ACC112 (cell line): ENCODE data around the gene CSK.

Source experiments
- H2AFZ ChIP-seq: fragments of 200-600 bp; sonication (generic); one replicate; pipeline ENCODE4 v1.6.0; 2017; ENCODE audit warnings: antibody characterized with exemption, low read length; ENCODE audit not compliant: unreplicated experiment
- H3K27ac ChIP-seq: fragments of 200-600 bp; sonication (generic); 2 replicates; pipeline ENCODE4 v1.5.1; 2014; ENCODE audit warnings: low read depth, mild to moderate bottlenecking, antibody characterized with exemption, low read length, moderate library complexity
- H3K27me3 ChIP-seq: fragments of 200-600 bp; sonication (generic); 2 replicates; pipeline ENCODE4 v1.6.1; 2014; ENCODE audit warnings: mild to moderate bottlenecking, antibody characterized with exemption, low read length, moderate library complexity, mixed read lengths; ENCODE audit not compliant: insufficient read depth
- H3K36me3 ChIP-seq: fragments of 200-600 bp; sonication (generic); 2 replicates; pipeline ENCODE4 v1.6.1; 2016; ENCODE audit warnings: mild to moderate bottlenecking, antibody characterized with exemption, low read length, moderate library complexity, mixed read lengths; ENCODE audit not compliant: insufficient read depth
- H3K4me1 ChIP-seq: fragments of 200-600 bp; sonication (generic); one replicate; pipeline ENCODE4 v1.6.1; 2016; ENCODE audit warnings: low read length, mixed read lengths; ENCODE audit not compliant: insufficient read depth, unreplicated experiment, control insufficient read depth
- H3K4me3 ChIP-seq: fragments of 200-600 bp; sonication (generic); 2 replicates; pipeline ENCODE4 v1.5.1; 2014; ENCODE audit warnings: mild to moderate bottlenecking, low read depth, low read length
- H3K79me2 ChIP-seq: fragments of 200-600 bp; sonication (generic); one replicate; pipeline ENCODE4 v1.6.0; 2016; ENCODE audit warnings: low read length; ENCODE audit not compliant: control insufficient read depth, unreplicated experiment, insufficient read depth

The CSK gene

DNA sequence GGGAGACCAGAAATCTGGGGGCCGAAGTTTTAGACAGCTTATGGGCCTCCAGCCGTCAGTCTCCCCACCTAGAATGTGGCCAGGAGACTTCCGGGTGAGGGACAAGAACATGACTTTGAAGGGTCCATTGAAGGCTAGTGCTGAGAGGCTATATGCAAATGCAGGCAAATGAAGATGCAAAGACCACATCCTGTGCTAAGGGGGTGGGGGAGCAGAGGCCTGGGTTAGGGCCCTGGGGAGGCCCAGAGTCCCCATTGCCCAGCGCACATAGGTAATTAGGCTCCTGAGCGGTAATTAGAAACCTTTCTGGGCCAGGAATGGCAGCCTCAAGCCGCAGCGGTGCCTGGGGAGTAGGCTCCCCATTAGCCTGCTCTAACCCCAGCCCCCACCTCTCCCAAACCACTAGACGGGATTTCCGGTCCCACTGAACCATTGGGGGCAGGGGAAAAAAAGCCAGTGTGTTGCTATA, 6.8 kb downstream of the CSK start:
- no peak overlapping the region for H2AFZ ChIP-seq
- H3K27me3 ChIP-seq, result no peaks in the 10 kb centered on the region
- peaks cover 69% of the 10 kb centered on the region for H3K4me1 ChIP-seq
- peaks cover 90% of the 10 kb centered on the region for H3K79me2 ChIP-seq
- H3K4me3 ChIP-seq, result no peak overlapping the region
- no peak overlapping the region for H3K27ac ChIP-seq
- H3K36me3 ChIP-seq, result no peaks in the 10 kb centered on the region

DNA sequence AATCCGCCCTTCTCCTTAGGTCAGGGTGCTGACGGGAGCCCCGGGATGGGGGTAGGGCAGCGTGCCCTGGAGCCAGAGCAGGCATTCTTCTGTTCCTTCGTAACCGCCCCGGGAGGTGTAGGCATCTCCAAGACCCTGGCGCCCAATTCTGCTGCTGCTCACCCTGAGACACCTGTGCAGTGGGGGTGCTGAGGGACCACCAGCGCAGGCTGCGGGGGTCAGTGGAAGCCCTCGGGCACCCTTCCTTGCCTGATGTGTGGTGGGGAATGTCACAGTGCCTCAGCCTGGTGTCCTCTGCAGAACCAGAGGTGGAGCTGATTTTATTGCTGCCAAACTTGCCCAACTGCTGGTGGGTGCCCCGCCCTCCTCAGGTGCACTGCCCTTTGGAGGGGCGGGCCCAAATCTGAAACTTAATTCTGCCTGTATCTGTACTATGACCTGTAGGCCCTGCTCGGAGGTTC, 7.3 kb downstream of the CSK start:
- peaks cover 88% of the 10 kb centered on the region for H3K79me2 ChIP-seq
- H3K4me3 ChIP-seq, result no peak overlapping the region
- peaks cover 64% of the 10 kb centered on the region for H3K4me1 ChIP-seq
- peak overlapping the region; percentile 75; the same call in 1 of the 2 replicates for H3K27ac ChIP-seq
- no peak overlapping the region for H2AFZ ChIP-seq
- H3K27me3 ChIP-seq, result no peaks in the 10 kb centered on the region
- no peaks in the 10 kb centered on the region for H3K36me3 ChIP-seq

DNA sequence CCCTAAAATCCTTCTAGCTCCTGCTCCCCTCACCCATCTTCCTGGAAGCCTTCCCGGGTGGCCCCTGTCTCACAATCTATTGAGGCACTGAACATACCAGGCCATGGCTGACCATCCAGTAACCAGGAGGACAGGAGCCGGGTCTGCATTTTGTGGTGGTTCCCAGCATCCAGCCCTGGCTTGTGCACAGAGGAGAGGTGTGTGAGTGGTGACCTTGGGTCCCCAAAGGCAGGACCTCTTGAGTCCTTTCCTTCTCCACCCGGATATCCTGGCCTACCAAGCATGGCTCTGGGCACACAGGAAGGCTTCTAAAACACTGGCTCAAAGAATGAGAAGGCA, 7.8 kb downstream of the CSK start:
- Histone ChIP-seq H3K27me3 (no peaks in the 10 kb centered on the region), H3K79me2 (peaks cover 88% of the 10 kb centered on the region), H3K36me3 (no peaks in the 10 kb centered on the region), H2AFZ (no peak overlapping the region), H3K4me1 (peaks cover 60% of the 10 kb centered on the region), H3K4me3 (no peak overlapping the region), H3K27ac (peak overlapping the region; percentile 75)

DNA sequence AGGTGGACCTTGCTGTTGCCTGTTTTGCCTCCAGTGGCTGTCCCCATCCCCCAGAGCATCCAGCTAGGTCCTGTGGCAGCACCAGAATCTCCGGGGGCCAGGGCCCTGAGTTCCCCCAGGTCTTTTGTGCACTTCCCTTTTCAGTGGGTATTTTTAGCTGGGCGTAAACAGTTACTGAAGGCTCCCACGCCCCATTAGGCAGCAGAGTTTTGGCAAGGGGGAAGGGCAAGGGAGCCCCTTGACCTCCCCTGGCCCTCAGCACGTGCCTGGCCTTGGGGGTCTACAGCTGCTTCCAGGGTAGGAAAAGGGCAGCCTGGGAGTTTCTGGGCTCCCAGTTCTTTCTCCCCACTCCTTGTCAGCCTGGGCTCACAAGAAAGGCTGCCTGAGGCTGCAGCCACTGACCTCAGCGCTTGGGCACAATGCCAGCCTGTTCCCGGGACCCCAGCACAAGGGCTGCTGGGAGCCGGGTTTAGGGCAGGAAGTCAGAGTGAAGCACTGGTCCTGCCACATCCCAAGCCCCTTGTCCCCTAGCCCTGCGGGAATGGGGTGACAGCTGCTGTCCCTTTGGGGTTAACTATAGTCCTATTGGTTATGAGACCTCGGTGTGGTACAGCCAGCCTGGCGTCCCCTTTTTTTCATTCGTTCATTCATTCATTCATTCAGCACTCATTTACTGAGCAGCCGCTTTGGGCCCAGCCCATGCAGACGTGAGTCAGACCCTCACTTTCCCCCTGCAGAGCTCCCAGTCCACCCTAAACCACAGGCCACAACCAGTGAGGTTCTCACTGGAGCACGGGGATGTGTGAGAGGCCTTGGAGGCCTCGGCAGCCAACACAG, 8.4 kb downstream of the CSK start:
- no peaks in the 10 kb centered on the region for H3K36me3 ChIP-seq
- no peak overlapping the region for H2AFZ ChIP-seq
- H3K27me3 ChIP-seq, result no peaks in the 10 kb centered on the region
- peaks cover 87% of the 10 kb centered on the region for H3K79me2 ChIP-seq
- peaks cover 54% of the 10 kb centered on the region for H3K4me1 ChIP-seq
- H3K27ac ChIP-seq, result peak overlapping the region; percentile 75
- H3K4me3 ChIP-seq, result no peak overlapping the region

DNA sequence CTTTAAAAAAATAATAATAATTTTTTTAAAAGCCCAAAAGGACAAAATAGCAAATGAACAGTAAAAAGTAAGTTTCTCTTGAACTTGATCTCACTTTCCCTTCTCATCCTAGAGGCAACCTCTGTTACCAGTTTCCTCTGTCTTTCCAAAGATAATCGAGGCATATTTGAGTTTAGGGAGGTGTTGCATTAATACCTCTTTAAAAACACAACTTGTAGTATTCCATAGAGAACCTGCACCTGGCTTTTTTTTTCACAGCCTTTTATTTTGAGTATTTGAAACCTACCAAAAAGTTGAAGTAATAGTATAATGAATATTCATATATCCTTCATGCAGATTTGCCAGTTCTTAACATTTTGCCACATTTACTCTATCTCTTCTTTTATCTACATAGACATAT, 9.1 kb downstream of the CSK start:
- peaks cover 52% of the 10 kb centered on the region for H3K4me1 ChIP-seq
- no peak overlapping the region for H3K4me3 ChIP-seq
- H3K79me2 ChIP-seq, result peaks cover 84% of the 10 kb centered on the region
- H3K27ac ChIP-seq, result peak overlapping the region; percentile 75
- H3K36me3 ChIP-seq, result no peaks in the 10 kb centered on the region
- H3K27me3 ChIP-seq, result no peaks in the 10 kb centered on the region
- no peak overlapping the region for H2AFZ ChIP-seq

DNA sequence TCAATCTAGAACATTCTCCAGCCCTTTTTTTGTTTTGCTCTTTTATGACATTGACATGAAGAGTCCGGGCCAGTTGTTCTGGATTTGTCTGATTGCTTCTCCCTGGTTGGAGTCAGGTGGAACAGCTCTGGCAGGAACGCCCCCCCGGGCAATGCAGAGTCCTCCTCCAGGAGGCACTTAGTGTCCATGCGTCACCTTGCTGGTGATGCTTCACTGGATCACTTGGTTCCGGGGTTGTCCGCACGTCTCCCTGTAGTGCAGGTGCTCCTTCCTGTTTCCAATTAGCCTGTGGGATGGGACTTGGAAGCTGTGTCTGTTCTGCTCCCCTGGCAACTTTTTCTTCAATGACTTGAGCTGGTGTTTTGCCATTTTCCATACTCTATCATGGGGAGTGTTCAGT, 9.8 kb downstream of the CSK start:
- Histone ChIP-seq H3K79me2 (peaks cover 81% of the 10 kb centered on the region), H2AFZ (no peak overlapping the region), H3K36me3 (no peaks in the 10 kb centered on the region), H3K27me3 (no peaks in the 10 kb centered on the region), H3K4me3 (no peak overlapping the region), H3K27ac (peak overlapping the region; percentile 75; the same call in 1 of the 2 replicates), H3K4me1 (peaks cover 47% of the 10 kb centered on the region)

GRCh38 chr15:74792227-74793016, 10.5 kb downstream of the CSK start:
- no peak overlapping the region for H3K4me3 ChIP-seq
- peaks cover 40% of the 10 kb centered on the region for H3K4me1 ChIP-seq
- no peak overlapping the region for H3K27ac ChIP-seq
- no peaks in the 10 kb centered on the region for H3K27me3 ChIP-seq
- H2AFZ ChIP-seq, result no peak overlapping the region
- H3K79me2 ChIP-seq, result peaks cover 74% of the 10 kb centered on the region
- no peaks in the 10 kb centered on the region for H3K36me3 ChIP-seq

DNA sequence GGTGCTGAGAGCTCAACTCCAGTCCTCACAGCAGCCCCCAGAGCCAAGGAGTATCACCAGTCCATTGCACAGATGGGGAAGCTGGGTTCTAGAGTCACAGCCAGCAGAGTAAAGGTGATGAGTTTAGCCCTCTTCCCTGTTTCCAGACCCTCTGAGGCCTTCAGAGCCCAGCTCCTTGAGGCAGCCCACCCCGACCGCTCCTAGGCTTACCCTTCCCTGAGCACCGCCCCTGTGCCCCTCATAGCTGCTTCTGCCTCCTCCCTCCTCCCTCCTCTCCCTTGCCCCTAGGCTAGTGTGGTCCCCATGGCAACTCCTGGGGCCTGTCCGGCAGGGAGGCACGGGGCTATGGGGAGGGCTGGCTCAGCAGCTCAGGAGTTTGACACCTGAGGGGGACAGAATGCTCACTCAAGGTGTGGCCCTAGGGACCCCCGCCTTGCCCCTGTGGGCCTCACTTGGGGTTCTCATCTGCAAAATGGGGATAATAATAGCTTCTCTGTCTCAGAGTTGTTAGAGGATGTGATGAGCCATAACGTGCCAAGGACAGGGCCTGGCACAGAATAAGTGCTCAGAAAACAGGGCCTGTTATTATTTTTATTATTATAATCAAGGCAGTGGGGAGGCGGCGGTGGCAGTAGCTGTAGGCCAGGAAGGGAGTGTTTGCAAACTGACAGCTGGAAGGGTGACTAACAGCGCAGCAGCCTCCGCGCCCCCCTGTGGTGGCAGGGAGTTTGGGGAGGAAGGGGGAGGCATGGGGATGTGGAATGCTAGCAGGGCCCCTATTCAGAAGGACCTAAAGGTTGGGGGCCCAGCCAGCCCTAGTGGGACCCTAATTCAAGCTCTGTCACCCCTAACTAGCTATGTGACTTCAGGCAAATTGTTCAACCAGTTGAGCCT, 11.5 kb downstream of the CSK start:
- Histone ChIP-seq H3K27ac (no peak overlapping the region), H3K79me2 (peaks cover 69% of the 10 kb centered on the region), H2AFZ (no peak overlapping the region), H3K4me3 (no peak overlapping the region), H3K36me3 (no peaks in the 10 kb centered on the region), H3K27me3 (no peaks in the 10 kb centered on the region), H3K4me1 (peaks cover 34% of the 10 kb centered on the region)

GRCh38 chr15:74794248-74794969, 12.5 kb downstream of the CSK start:
- no peak overlapping the region for H3K27ac ChIP-seq
- H3K79me2 ChIP-seq, result peaks cover 59% of the 10 kb centered on the region

GRCh38 chr15:74794970-74795349, 13.1 kb downstream of the CSK start:
- H3K36me3 ChIP-seq, result peaks cover 2% of the 10 kb centered on the region; the same call in 1 of the 2 replicates
- H3K79me2 ChIP-seq, result peaks cover 53% of the 10 kb centered on the region

More at GRCh38 chr15:74794248-74794969, 12.5 kb downstream of the CSK start:
- H3K36me3 ChIP-seq, result peaks cover 2% of the 10 kb centered on the region; the same call in 1 of the 2 replicates
- H3K27me3 ChIP-seq, result no peaks in the 10 kb centered on the region
- no peak overlapping the region for H3K4me3 ChIP-seq
- H3K4me1 ChIP-seq, result peaks cover 25% of the 10 kb centered on the region
- no peak overlapping the region for H2AFZ ChIP-seq

More at GRCh38 chr15:74794970-74795349, 13.1 kb downstream of the CSK start:
- no peak overlapping the region for H2AFZ ChIP-seq
- no peaks in the 10 kb centered on the region for H3K27me3 ChIP-seq
- H3K4me1 ChIP-seq, result peaks cover 19% of the 10 kb centered on the region
- no peak overlapping the region for H3K4me3 ChIP-seq
- H3K27ac ChIP-seq, result no peak overlapping the region
